Measurements from ENCODE around the gene CDT1.

GRCh38 chr16:88783391-88784073, 20.1 kb upstream of the CDT1 start:
- no peak for TF ChIP-seq CTCF (IDR thresholded peaks at IDR 0.05)
- TF ChIP-seq ZNF232 (CRISPR knock-in tag; IDR thresholded peaks at IDR 0.05): no peak
- no peak for TF ChIP-seq PREB (CRISPR knock-in tag; IDR thresholded peaks at IDR 0.05; ENCODE audit: borderline replicate concordance)
- TF ChIP-seq CREM (CRISPR knock-in tag; IDR thresholded peaks at IDR 0.05): no peak
- TF ChIP-seq SMAD3 (CRISPR knock-in tag; IDR thresholded peaks at IDR 0.05; ENCODE audit: borderline replicate concordance): no peak

Measured in WTC11 (cell line).